ENCODE measurements around the gene PHACTR1.

DNA sequence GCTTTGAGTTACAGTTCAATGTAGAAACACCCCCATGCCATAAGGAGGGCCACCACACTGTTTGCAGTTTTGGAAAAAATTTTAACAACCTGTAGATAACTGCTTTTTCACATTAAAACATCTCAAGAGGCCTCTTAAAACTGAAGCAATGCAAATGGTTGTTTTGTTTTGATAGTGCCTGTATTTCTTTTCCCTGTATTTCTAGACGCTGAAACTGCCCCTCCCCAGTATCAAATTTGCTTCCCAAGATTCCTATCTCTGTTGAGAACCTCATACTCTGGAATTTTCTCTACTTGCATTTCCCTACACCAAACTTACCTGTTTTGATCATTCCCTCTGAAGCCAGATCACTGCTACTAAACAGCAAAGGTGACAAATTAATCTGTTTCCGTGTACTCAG lies 98.5 kb downstream of the PHACTR1 start:
- TF ChIP-seq, protein P1, sequence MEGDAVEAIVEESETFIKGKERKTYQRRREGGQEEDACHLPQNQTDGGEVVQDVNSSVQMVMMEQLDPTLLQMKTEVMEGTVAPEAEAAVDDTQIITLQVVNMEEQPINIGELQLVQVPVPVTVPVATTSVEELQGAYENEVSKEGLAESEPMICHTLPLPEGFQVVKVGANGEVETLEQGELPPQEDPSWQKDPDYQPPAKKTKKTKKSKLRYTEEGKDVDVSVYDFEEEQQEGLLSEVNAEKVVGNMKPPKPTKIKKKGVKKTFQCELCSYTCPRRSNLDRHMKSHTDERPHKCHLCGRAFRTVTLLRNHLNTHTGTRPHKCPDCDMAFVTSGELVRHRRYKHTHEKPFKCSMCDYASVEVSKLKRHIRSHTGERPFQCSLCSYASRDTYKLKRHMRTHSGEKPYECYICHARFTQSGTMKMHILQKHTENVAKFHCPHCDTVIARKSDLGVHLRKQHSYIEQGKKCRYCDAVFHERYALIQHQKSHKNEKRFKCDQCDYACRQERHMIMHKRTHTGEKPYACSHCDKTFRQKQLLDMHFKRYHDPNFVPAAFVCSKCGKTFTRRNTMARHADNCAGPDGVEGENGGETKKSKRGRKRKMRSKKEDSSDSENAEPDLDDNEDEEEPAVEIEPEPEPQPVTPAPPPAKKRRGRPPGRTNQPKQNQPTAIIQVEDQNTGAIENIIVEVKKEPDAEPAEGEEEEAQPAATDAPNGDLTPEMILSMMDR (IDR thresholded peaks at IDR 0.05), result no peak
- TF ChIP-seq EP300 (IDR thresholded peaks at IDR 0.05), result no peak
